Activated CD8-positive, alpha-beta memory T cell treated with anti-CD3 and anti-CD28 coated beads for 48 hours (primary cell): ENCODE measurements around the gene PCDHA6.
"Not testable (repeated sequence)": the region's sequence is repeated elsewhere in the genome, so short reads cannot be mapped to it uniquely, and the experiment has no call there.

Experiments used
- DNase-seq, 3 experiments: peaks; one replicate each; pipeline ENCODE4 v3.0.0-alpha.2; 2020; ENCODE audit warnings: low read depth in 2 of 3, low spot score in 2 of 3

PCDHA6 gene

DNA sequence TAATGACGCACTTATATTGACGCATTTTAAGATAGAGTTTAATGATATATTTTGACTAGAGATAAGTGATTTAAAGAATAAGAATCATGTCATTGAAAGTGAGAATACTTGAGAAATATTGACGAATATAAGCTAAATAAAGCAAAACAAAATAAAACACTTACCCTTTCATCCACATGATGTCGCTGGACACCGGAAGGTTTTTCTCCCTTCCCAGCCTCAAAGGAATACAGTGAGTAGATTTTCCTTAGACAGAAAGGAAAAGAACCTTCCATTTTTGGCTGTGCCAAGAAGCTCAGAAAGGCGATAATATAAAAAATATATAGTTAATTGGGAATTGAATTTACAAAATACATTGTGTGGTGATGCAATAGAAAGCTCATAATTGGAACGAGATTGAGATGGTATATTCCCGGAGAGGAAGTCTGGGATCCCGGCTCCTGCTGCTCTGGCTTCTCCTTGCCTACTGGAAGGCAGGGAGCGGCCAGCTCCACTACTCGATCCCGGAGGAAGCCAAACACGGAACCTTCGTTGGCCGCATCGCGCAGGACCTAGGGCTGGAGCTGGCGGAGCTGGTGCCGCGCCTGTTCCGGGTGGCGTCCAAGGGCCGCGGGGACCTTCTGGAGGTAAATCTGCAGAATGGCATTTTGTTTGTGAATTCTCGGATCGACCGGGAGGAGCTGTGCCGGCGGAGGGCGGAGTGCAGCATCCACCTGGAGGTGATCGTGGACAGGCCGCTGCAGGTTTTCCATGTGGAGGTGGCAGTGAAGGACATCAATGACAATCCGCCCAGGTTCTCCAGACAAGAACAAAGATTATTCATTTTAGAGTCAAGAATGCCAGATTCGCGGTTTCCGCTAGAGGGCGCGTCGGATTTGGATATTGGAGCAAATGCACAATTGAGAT, 6.1 kb upstream of the PCDHA6 start, which contains the start of gene PCDHA5:
Gene PCDHA5, plus strand, starts transcription at position 239 of the 906 bp plus-strand sequence.
- DNase-seq: no peak

GRCh38 chr5:140822281-140822629, 5.5 kb upstream of the PCDHA6 start:
- DNase-seq: no peak

GRCh38 chr5:140822969-140823368, 4.8 kb upstream of the PCDHA6 start:
- not testable (repeated sequence) for DNase-seq

DNA sequence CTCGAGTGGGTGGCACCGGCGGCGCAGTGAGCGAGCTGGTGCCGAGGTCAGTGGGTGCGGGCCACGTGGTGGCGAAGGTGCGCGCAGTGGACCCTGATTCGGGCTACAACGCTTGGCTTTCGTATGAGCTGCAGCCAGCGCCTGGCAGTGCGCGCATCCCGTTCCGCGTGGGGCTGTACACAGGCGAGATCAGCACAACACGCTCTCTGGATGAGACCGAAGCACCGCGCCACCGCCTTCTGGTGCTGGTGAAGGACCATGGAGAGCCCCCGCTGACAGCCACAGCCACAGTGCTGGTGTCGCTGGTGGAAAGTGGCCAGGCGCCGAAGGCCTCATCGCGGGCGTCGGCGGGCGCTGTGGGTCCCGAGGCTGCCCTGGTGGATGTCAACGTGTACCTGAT, 4.3 kb upstream of the PCDHA6 start:
- no peak for DNase-seq

DNA sequence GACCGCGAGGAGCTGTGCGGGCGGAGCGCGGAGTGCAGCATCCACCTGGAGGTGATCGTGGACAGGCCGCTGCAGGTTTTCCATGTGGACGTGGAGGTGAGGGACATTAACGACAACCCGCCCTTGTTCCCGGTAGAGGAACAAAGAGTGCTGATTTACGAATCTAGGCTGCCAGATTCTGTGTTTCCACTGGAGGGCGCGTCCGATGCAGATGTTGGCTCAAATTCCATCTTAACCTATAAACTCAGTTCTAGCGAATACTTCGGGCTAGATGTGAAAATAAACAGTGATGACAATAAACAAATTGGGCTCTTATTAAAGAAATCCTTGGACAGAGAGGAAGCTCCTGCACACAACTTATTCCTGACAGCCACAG, 590 bp downstream of the PCDHA6 start:
- DNase-seq: no peak

- DNase-seq: not testable (repeated sequence)
These were observed 2.0 kb downstream of the PCDHA6 start for GRCh38 chr5:140829511-140830501.

GRCh38 chr5:140833993-140834392, 6.2 kb downstream of the PCDHA6 start, which contains the start of gene PCDHA7:
Gene PCDHA7, plus strand, starts transcription at chr5:140834269. Its CDS starts 115 bp downstream, at chr5:140834384.
- DNase-seq: no peak

DNA sequence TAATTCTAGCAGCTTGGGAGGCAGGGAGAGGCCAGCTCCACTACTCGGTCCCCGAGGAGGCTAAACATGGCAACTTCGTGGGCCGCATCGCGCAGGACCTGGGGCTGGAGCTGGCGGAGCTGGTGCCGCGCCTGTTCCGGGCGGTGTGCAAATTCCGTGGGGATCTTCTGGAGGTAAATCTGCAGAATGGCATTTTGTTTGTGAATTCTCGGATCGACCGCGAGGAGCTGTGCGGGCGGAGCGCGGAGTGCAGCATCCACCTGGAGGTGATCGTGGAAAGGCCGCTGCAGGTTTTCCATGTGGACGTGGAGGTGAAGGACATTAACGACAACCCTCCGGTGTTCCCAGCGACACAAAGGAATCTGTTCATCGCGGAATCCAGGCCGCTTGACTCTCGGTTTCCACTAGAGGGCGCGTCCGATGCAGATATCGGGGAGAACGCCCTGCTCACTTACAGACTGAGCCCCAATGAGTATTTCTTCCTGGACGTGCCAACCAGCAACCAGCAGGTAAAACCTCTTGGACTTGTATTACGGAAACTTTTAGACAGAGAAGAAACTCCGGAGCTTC, 6.8 kb downstream of the PCDHA6 start:
- DNase-seq: not testable (repeated sequence)

GRCh38 chr5:140835622-140836510, 8.1 kb downstream of the PCDHA6 start:
- DNase-seq: no peak

GRCh38 chr5:140840978-140841962, 13.5 kb downstream of the PCDHA6 start, which contains the start of gene PCDHA8:
Gene PCDHA8, plus strand, starts transcription at chr5:140841187. Its CDS starts 135 bp downstream, at chr5:140841322.
- DNase-seq: no peak

DNA sequence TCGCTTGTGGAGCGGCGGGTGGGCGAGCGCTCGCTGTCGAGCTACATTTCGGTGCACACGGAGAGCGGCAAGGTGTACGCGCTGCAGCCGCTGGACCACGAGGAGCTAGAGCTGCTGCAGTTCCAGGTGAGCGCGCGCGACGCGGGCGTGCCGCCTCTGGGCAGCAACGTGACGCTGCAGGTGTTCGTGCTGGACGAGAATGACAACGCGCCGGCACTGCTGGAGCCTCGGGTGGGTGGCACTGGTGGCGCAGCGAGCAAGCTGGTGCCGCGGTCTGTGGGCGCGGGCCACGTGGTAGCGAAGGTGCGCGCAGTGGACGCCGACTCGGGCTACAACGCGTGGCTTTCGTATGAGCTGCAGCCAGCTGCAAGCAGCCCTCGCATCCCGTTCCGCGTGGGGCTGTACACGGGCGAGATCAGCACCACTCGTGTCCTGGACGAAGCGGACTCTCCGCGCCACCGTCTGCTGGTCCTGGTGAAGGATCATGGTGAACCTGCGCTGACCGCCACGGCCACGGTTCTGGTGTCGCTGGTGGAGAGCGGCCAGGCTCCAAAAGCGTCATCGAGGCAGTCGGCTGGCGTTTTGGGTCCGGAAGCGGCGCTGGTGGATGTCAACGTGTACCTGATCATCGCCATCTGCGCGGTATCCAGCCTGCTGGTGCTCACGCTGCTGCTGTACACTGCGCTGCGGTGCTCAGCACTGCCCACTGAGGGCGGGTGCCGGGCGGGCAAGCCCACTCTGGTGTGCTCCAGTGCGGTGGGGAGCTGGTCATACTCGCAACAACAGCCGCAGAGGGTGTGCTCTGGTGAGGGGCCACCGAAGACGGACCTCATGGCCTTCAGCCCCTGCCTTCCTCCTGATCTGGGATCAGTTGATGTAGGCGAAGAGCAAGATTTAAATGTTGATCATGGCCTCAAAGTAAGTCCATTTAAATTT, 15.3 kb downstream of the PCDHA6 start:
- DNase-seq: no peak

- not testable (repeated sequence) for DNase-seq
These were observed 20.7 kb downstream of the PCDHA6 start, which contains the start of gene PCDHA9 for GRCh38 chr5:140848139-140849102. Gene PCDHA9, plus strand, starts transcription at chr5:140848382. Its CDS starts 114 bp downstream, at chr5:140848496.

GRCh38 chr5:140849831-140850634, 22.3 kb downstream of the PCDHA6 start:
- not testable (repeated sequence) for DNase-seq

- no peak for DNase-seq
These were observed 28.3 kb downstream of the PCDHA6 start, which contains the start of gene PCDHA10 for GRCh38 chr5:140855772-140856674. Gene PCDHA10, plus strand, starts transcription at chr5:140855897. Its CDS starts 152 bp downstream, at chr5:140856049.
